ENCODE data around the gene ITSN1.

Gene ITSN1

GRCh38 chr21:33644383-33645074 is 2.2 kb downstream of the ITSN1 start:
- no peak for TF ChIP-seq REST (IDR thresholded peaks at IDR 0.05; ENCODE audit: insufficient read depth in 1 of 2, low read depth in 2 of 2, low read length in 2 of 2)
- no peak for TF ChIP-seq FOXP2 (optimal IDR thresholded peaks at IDR 0.05; ENCODE audit: borderline replicate concordance, extremely low read depth, extremely low read length, insufficient read depth)
- TF ChIP-seq POLR2AphosphoS5 (IDR thresholded peaks at IDR 0.05; ENCODE audit: low read depth, low read length) = no peak
- no peak for TF ChIP-seq SIN3A (IDR thresholded peaks at IDR 0.05; ENCODE audit: borderline replicate concordance, insufficient read depth, low read length)
- TF ChIP-seq TAF1 (IDR thresholded peaks at IDR 0.05; ENCODE audit: borderline replicate concordance, insufficient read depth, low read length) = no peak

- TF ChIP-seq TAF1 (IDR thresholded peaks at IDR 0.05; ENCODE audit: borderline replicate concordance, insufficient read depth, low read length) (no peak), POLR2AphosphoS5 (IDR thresholded peaks at IDR 0.05; ENCODE audit: low read depth, low read length) (no peak), REST (IDR thresholded peaks at IDR 0.05; ENCODE audit: insufficient read depth in 1 of 2, low read depth in 2 of 2, low read length in 2 of 2) (no peak), FOXP2 (optimal IDR thresholded peaks at IDR 0.05; ENCODE audit: borderline replicate concordance, extremely low read depth, extremely low read length, insufficient read depth) (no peak), SIN3A (IDR thresholded peaks at IDR 0.05; ENCODE audit: borderline replicate concordance, insufficient read depth, low read length) (no peak)
Measured at GRCh38 chr21:33645730-33646129, 3.4 kb downstream of the ITSN1 start.

- TF ChIP-seq TAF1 (IDR thresholded peaks at IDR 0.05; ENCODE audit: borderline replicate concordance, insufficient read depth, low read length) (no peak), FOXP2 (optimal IDR thresholded peaks at IDR 0.05; ENCODE audit: borderline replicate concordance, extremely low read depth, extremely low read length, insufficient read depth) (no peak), POLR2AphosphoS5 (IDR thresholded peaks at IDR 0.05; ENCODE audit: low read depth, low read length) (no peak), SIN3A (IDR thresholded peaks at IDR 0.05; ENCODE audit: borderline replicate concordance, insufficient read depth, low read length) (no peak), REST (IDR thresholded peaks at IDR 0.05; ENCODE audit: insufficient read depth in 1 of 2, low read depth in 2 of 2, low read length in 2 of 2) (no peak)
Measured at GRCh38 chr21:33647587-33647986, 5.3 kb downstream of the ITSN1 start.

GRCh38 chr21:33648555-33648954 is 6.3 kb downstream of the ITSN1 start:
- TF ChIP-seq FOXP2 (optimal IDR thresholded peaks at IDR 0.05; ENCODE audit: borderline replicate concordance, extremely low read depth, extremely low read length, insufficient read depth) (no peak), SIN3A (IDR thresholded peaks at IDR 0.05; ENCODE audit: borderline replicate concordance, insufficient read depth, low read length) (no peak), TAF1 (IDR thresholded peaks at IDR 0.05; ENCODE audit: borderline replicate concordance, insufficient read depth, low read length) (no peak), REST (IDR thresholded peaks at IDR 0.05; ENCODE audit: insufficient read depth in 1 of 2, low read depth in 2 of 2, low read length in 2 of 2) (no peak), POLR2AphosphoS5 (IDR thresholded peaks at IDR 0.05; ENCODE audit: low read depth, low read length) (no peak)

Data from PFSK-1 (cell line).